Left ventricle myocardium inferior (tissue), 1 donor: ENCODE measurements around the gene EFTUD2. TPM values are rescaled to one million over a fixed set of nuclear protein-coding genes. Genes with fewer than 3 reads are reported as not detected.

ENCODE experiments used
- DNase-seq: peaks from one replicate; pipeline ENCODE4 v3.0.0-alpha.2; 2020
- H3K27ac ChIP-seq: fragments of 200-600 bp; replicated peaks from 2 replicates; pipeline ENCODE4 v1.8.0; 2021
- H3K27me3 ChIP-seq: fragments of 200-600 bp; 2 replicates; pipeline ENCODE4 v1.8.0; 2021; ENCODE audit warnings: low read depth
- H3K36me3 ChIP-seq: fragments of 200-600 bp; 2 replicates; pipeline ENCODE4 v1.8.0; 2021
- H3K4me1 ChIP-seq: fragments of 200-600 bp; 2 replicates; pipeline ENCODE4 v1.8.0; 2021
- H3K4me3 ChIP-seq: fragments of 200-600 bp; 2 replicates; pipeline ENCODE4 v1.8.0; 2021; ENCODE audit warnings: mild to moderate bottlenecking, moderate library complexity
- H3K9me3 ChIP-seq: fragments of 200-600 bp; replicated peaks from 2 replicates; pipeline ENCODE4 v1.8.0; 2021
- intact Hi-C: fragments of 100-400 bp; cut with micrococcal nuclease; formaldehyde crosslinking; loops from one replicate; pipeline ENCODE4 v1.11.0; 2022
- total RNA-seq: library from RNA; stranded (reverse); fragmentation: NEBNext Ultra II Directional; extraction: Animal tissue kit (Norgen Biotek cat#: 25700); gene quantifications from one replicate; pipeline ENCODE4 v1.2.1, GENCODE V29; 2021
- TF ChIP-seq, protein P1 (sequence below): fragments of 200-600 bp; IDR thresholded peaks from 2 replicates; pipeline ENCODE4 v1.8.0; 2021; ENCODE audit warnings: antibody characterized with exemption, mild to moderate bottlenecking, borderline replicate concordance
- donor health status: DM: no; HTN: yes; CAD: no; lungs with severe emphysema.

Gene EFTUD2
- total RNA-seq, 1 donor from 2014 or later, result 62.0 TPM

- DNase-seq, result no peak
- TF ChIP-seq, protein P1, sequence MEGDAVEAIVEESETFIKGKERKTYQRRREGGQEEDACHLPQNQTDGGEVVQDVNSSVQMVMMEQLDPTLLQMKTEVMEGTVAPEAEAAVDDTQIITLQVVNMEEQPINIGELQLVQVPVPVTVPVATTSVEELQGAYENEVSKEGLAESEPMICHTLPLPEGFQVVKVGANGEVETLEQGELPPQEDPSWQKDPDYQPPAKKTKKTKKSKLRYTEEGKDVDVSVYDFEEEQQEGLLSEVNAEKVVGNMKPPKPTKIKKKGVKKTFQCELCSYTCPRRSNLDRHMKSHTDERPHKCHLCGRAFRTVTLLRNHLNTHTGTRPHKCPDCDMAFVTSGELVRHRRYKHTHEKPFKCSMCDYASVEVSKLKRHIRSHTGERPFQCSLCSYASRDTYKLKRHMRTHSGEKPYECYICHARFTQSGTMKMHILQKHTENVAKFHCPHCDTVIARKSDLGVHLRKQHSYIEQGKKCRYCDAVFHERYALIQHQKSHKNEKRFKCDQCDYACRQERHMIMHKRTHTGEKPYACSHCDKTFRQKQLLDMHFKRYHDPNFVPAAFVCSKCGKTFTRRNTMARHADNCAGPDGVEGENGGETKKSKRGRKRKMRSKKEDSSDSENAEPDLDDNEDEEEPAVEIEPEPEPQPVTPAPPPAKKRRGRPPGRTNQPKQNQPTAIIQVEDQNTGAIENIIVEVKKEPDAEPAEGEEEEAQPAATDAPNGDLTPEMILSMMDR, result no peak
- H3K27ac ChIP-seq, result no peak overlapping the region
- H3K4me3 ChIP-seq, result no peak overlapping the region
- no peaks in the 10 kb centered on the region for H3K27me3 ChIP-seq
- H3K4me1 ChIP-seq, result peaks cover 45% of the 10 kb centered on the region
- intact Hi-C loops, result no loop called here
- no peaks in the 10 kb centered on the region for H3K9me3 ChIP-seq
- H3K36me3 ChIP-seq, result no peaks in the 10 kb centered on the region
Observed at GRCh38 chr17:44924107-44924544, 24.9 kb upstream of the EFTUD2 start.

GRCh38 chr17:44922746-44923470 is 23.7 kb upstream of the EFTUD2 start:
- TF ChIP-seq, protein P1, result no peak
- intact Hi-C loops, result no loop called here
- Histone ChIP-seq H3K4me3 (no peak overlapping the region), H3K36me3 (no peaks in the 10 kb centered on the region), H3K27ac (no peak overlapping the region), H3K9me3 (no peaks in the 10 kb centered on the region), H3K27me3 (no peaks in the 10 kb centered on the region), H3K4me1 (peaks cover 45% of the 10 kb centered on the region)
- DNase-seq, result no peak

DNA sequence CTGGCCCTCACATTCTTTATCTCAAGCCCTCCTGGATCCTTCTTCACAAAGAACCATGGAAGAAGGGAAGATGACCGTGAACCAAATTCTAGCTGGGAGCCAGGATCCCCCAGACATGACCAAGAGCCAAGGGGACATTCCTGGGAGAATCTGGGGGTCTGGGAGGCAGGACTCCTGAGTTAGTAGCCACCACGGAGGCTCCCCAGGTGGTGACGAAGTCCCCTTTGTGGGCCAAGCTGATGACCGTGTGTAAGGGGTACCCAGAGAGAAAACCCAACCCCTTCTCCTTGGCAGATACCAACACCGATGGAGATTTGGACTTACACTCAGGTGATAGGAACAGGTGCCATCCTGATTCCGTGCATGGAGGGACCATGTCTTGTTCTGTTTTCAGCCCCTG is 22.9 kb upstream of the EFTUD2 start:
- no peaks in the 10 kb centered on the region for H3K27me3 ChIP-seq
- H3K4me3 ChIP-seq, result no peak overlapping the region
- peak overlapping the region; percentile 85 for H3K27ac ChIP-seq
- peaks cover 50% of the 10 kb centered on the region for H3K4me1 ChIP-seq
- H3K9me3 ChIP-seq, result no peaks in the 10 kb centered on the region
- no peak for DNase-seq
- no peaks in the 10 kb centered on the region for H3K36me3 ChIP-seq
- TF ChIP-seq, protein P1, result no peak
- intact Hi-C loops, result no loop called here

DNA sequence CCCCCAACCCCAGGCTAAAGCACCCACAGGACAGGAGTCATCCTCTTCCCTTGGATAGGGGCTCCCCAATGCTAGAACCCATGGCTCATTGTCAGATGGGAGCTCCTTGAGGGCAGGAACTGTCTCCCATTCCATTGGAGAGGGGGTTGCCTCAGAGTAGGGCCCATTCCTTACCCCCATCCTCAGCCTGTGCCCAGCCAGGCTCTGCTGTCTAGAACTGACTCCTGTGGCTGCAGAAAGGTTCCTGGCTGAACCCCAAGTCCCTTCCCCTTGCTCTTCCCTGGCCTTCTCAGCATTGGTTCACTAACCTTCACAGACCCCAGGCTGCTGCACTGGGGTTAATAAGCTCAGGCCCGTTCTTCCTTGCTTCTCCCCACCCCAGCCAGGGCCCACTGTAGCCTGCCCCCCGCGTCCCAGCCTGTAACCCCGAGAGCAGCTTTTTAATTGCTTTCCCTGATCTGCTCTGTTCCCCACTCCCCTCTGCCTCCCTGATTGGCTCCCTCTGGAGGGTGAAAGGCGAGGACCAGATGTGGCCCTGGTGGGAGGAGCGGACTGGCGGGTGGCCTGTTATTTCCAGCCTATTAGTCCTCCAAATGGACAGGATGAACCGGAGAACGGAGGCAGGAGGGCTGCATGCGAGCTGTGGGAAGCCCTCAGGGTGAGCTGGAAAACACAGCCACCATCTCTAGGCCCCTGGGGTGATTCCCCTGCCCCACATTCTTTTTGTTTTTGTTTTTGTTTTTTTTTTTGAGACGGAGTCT is 22.1 kb upstream of the EFTUD2 start:
- Histone ChIP-seq H3K4me3 (no peak overlapping the region), H3K27ac (peak overlapping the region; percentile 85), H3K27me3 (no peaks in the 10 kb centered on the region), H3K4me1 (peaks cover 54% of the 10 kb centered on the region), H3K9me3 (no peaks in the 10 kb centered on the region), H3K36me3 (no peaks in the 10 kb centered on the region)
- DNase-seq, result peak; percentile 60
- TF ChIP-seq, protein P1, result no peak
- intact Hi-C loops, result no loop called here

GRCh38 chr17:44920565-44920940 is 21.3 kb upstream of the EFTUD2 start:
- intact Hi-C loops, result loop anchor here (1.0 kb wide), 1 partner anchor 101 kb away; no protein-coding TSS in a partner anchor
- H3K4me3 ChIP-seq, result no peak overlapping the region
- peaks cover under 1% of the 10 kb centered on the region for H3K27me3 ChIP-seq
- H3K27ac ChIP-seq, result peak overlapping the region; percentile 85
- no peaks in the 10 kb centered on the region for H3K36me3 ChIP-seq
- TF ChIP-seq, protein P1, result no peak
- DNase-seq, result no peak
- no peaks in the 10 kb centered on the region for H3K9me3 ChIP-seq
- H3K4me1 ChIP-seq, result peaks cover 61% of the 10 kb centered on the region
